ENCODE results near the gene GSTT4. TPM values are rescaled to one million over a fixed set of nuclear protein-coding genes. Genes with fewer than 3 reads are reported as not detected.

The GSTT4 gene
- total RNA-seq, 1 experiment from 2014 or later: not detected

DNA sequence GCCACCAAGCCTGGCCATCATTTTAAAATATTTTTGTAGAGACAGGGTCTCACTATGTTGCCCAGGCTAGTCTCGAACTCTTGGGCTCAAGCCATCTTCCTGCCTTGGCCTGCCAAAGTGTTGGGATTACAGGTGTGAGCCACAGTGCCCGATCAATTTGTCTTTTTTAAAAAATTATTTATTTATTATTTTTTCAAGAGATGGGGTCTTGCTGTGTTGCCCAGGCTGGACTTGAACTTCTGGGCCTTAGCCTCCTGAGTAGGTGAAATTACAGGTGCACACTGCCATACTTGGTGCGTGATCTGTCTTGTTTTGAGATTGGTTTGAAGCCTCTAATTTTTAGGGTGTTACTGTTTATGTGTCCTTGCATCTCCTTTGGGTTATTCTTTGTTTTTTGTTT is 16.1 kb upstream of the GSTT4 start:
- DNase-seq: no peak
- intact Hi-C loops (cut with micrococcal nuclease; ENCODE audit: unreplicated experiment): no loop called here
- ChIA-PET CTCF (no interaction called here), POLR2A (ENCODE audit: unreplicated experiment) (no interaction called here)
- H3K9me3 ChIP-seq (ENCODE audit: insufficient read depth, low read depth): no peaks in the 10 kb centered on the region
- no peaks in the 10 kb centered on the region for H3K27me3 ChIP-seq (ENCODE audit: insufficient read depth, low read depth)
- H3F3A ChIP-seq (ENCODE audit: insufficient read depth, low read depth): 0 out of 2 replicates have a peak, but pooled peaks cover 4% of the 10 kb centered on the region
- no peaks in the 10 kb centered on the region for H3K36me3 ChIP-seq (ENCODE audit: low read depth)
- H3K9me2 ChIP-seq (ENCODE audit: insufficient read depth): no peaks in the 10 kb centered on the region
- no peak overlapping the region for H3K4me2 ChIP-seq
- H2AFZ ChIP-seq: no peak overlapping the region
- H3K4me3 ChIP-seq: no peak overlapping the region
- H3K4me1 ChIP-seq (replicated peaks; ENCODE audit: insufficient read depth): no peaks in the 10 kb centered on the region
- H3K79me2 ChIP-seq (ENCODE audit: low read depth): peaks cover 29% of the 10 kb centered on the region
- no peak for TF ChIP-seq EZH2 (IDR thresholded peaks at IDR 0.05; ENCODE audit: low read depth)
- TF ChIP-seq, protein P1, sequence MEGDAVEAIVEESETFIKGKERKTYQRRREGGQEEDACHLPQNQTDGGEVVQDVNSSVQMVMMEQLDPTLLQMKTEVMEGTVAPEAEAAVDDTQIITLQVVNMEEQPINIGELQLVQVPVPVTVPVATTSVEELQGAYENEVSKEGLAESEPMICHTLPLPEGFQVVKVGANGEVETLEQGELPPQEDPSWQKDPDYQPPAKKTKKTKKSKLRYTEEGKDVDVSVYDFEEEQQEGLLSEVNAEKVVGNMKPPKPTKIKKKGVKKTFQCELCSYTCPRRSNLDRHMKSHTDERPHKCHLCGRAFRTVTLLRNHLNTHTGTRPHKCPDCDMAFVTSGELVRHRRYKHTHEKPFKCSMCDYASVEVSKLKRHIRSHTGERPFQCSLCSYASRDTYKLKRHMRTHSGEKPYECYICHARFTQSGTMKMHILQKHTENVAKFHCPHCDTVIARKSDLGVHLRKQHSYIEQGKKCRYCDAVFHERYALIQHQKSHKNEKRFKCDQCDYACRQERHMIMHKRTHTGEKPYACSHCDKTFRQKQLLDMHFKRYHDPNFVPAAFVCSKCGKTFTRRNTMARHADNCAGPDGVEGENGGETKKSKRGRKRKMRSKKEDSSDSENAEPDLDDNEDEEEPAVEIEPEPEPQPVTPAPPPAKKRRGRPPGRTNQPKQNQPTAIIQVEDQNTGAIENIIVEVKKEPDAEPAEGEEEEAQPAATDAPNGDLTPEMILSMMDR (conservative IDR thresholded peaks at IDR 0.05): no peak
- BruUV-seq (replicated peaks): no TSS peak
- no peaks in the 10 kb centered on the region for H4K20me1 ChIP-seq (ENCODE audit: insufficient read depth)
- H3K27ac ChIP-seq: no peak overlapping the region

DNA sequence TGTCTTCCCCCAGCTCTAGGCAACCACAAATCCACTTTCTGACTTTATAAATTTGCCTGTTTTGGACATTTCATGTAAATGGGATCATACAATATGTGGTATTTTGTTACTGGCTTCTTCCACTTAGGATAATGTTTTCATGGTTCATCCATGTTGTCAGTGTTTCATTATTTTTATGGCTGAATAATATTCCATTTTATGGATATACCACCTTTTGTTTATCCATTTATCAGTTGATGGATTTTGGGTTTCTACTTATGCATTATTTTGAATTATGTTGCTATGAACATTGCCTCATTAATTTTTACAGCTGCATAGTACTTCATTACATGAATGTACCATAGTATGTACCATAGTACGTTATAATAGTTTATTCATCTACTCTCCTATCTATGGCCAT is 10.9 kb upstream of the GSTT4 start:
- Histone ChIP-seq H3K9me2 (ENCODE audit: insufficient read depth) (no peaks in the 10 kb centered on the region), H3K79me2 (ENCODE audit: low read depth) (peaks cover 60% of the 10 kb centered on the region), H3K36me3 (ENCODE audit: low read depth) (no peaks in the 10 kb centered on the region; the same call in 1 of the 2 replicates), H4K20me1 (ENCODE audit: insufficient read depth) (no peaks in the 10 kb centered on the region; the same call in 1 of the 2 replicates), H3K4me3 (no peak overlapping the region), H3F3A (ENCODE audit: insufficient read depth, low read depth) (0 out of 2 replicates have a peak, but pooled peaks cover 4% of the 10 kb centered on the region), H3K4me2 (no peak overlapping the region), H2AFZ (no peak overlapping the region), H3K27me3 (ENCODE audit: insufficient read depth, low read depth) (no peaks in the 10 kb centered on the region), H3K27ac (no peak overlapping the region), H3K4me1 (replicated peaks; ENCODE audit: insufficient read depth) (peaks cover 13% of the 10 kb centered on the region), H3K9me3 (ENCODE audit: insufficient read depth, low read depth) (no peaks in the 10 kb centered on the region)
- DNase-seq: no peak
- ChIA-PET CTCF (no interaction called here), POLR2A (ENCODE audit: unreplicated experiment) (no interaction called here)
- intact Hi-C loops (cut with micrococcal nuclease; ENCODE audit: unreplicated experiment): no loop called here
- BruUV-seq (replicated peaks): no TSS peak
- no peak for TF ChIP-seq EZH2 (IDR thresholded peaks at IDR 0.05; ENCODE audit: low read depth)
- TF ChIP-seq, protein P1 (conservative IDR thresholded peaks at IDR 0.05): no peak

DNA sequence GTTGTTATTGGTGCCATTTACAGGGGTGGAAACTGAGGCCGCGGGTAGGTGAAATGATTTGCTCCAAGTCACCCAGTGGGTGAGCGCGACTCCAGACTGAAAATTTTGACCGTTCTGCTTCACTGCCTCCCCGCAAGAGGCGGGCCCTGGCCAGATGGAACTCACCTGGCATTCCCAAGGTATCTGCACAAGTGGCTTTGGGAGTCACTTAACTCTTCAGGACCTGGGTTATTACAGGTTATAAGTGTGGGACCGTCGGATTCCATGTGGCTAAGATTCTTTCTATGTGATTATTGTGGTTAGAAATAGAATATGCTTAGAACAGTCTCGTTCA is 6.4 kb upstream of the GSTT4 start:
- Histone ChIP-seq H3K4me3 (peak overlapping the region; percentile 80), H3K9me3 (ENCODE audit: insufficient read depth, low read depth) (no peaks in the 10 kb centered on the region), H3K27ac (no peak overlapping the region), H2AFZ (peak overlapping the region; percentile 100), H3K27me3 (ENCODE audit: insufficient read depth, low read depth) (no peaks in the 10 kb centered on the region), H3K4me1 (replicated peaks; ENCODE audit: insufficient read depth) (peaks cover 13% of the 10 kb centered on the region), H3K36me3 (ENCODE audit: low read depth) (no peaks in the 10 kb centered on the region; the same call in 1 of the 2 replicates), H3K4me2 (peak overlapping the region; percentile 90), H3K79me2 (ENCODE audit: low read depth) (peaks cover 45% of the 10 kb centered on the region), H4K20me1 (ENCODE audit: insufficient read depth) (no peaks in the 10 kb centered on the region; the same call in 1 of the 2 replicates), H3F3A (ENCODE audit: insufficient read depth, low read depth) (no peaks in the 10 kb centered on the region), H3K9me2 (ENCODE audit: insufficient read depth) (no peaks in the 10 kb centered on the region)
- CTCF ChIA-PET: no interaction called here
- no peak for TF ChIP-seq EZH2 (IDR thresholded peaks at IDR 0.05; ENCODE audit: low read depth)
- TF ChIP-seq, protein P1 (conservative IDR thresholded peaks at IDR 0.05): no peak
- TSS peak; percentile 82 for BruUV-seq (replicated peaks)
- intact Hi-C loops (cut with micrococcal nuclease; ENCODE audit: unreplicated experiment): no loop called here
- POLR2A ChIA-PET (ENCODE audit: unreplicated experiment): interaction anchor here (0.6 to 0.7 kb wide), 2 partner anchors 10 kb away, joined by 5 to 9 read pairs; no protein-coding TSS in a partner anchor
- peak in 1 of 2 experiments; percentile 39 for DNase-seq

All from PC-9 (cell line).